Bronchial epithelial cell (primary cell): ENCODE results near the gene CELSR1. TPM values are rescaled to one million over a fixed set of nuclear protein-coding genes. Genes with fewer than 3 reads are reported as not detected.

Experiments
- DNase-seq: peaks from one replicate; pipeline ENCODE4 v3.0.0-alpha.2; 2010; ENCODE audit warnings: low read depth
- FAIRE-seq: peaks from 2 replicates; lab custom pipeline; 2011; peaks lifted over from hg19 to GRCh38; lab: Jason Lieb, UNC
- H3K27me3 ChIP-seq: 2 replicates; pipeline ENCODE4 v1.5.1; 2011; ENCODE audit warnings: low read length; ENCODE audit not compliant: control insufficient read depth, insufficient read depth
- H3K36me3 ChIP-seq: 2 replicates; pipeline ENCODE4 v1.5.1; 2011; ENCODE audit warnings: low read length; ENCODE audit not compliant: control insufficient read depth, insufficient read depth
- H3K4me3 ChIP-seq: 2 replicates; pipeline ENCODE4 v1.5.1; 2011; ENCODE audit warnings: mild to moderate bottlenecking, low read depth, low read length, control low read depth
- CTCF ChIP-seq: IDR thresholded peaks from 2 replicates; pipeline ENCODE4 v1.5.1; 2011; ENCODE audit warnings: mild to moderate bottlenecking, moderate library complexity, low read length, control low read depth, inconsistent platforms; ENCODE audit not compliant: insufficient read depth, severe bottlenecking
- total RNA-seq: library from RNA; depleted of rRNA; stranded (reverse); fragments of >200 nt; gene quantifications from 2 replicates; pipeline ENCODE4 v1.2.1, GENCODE V29; 2014

Gene CELSR1
- total RNA-seq, 1 donor from 2014 or later, result 39.0 TPM

- H3K36me3 ChIP-seq, result peaks cover 16% of the 10 kb centered on the region
- H3K27me3 ChIP-seq, result no peaks in the 10 kb centered on the region
- DNase-seq (no peak), FAIRE-seq (no peak)
- H3K4me3 ChIP-seq, result no peak overlapping the region
- TF ChIP-seq CTCF, result no peak
Observed at GRCh38 chr22:46439576-46440465, 97.6 kb downstream of the CELSR1 start.

- FAIRE-seq (no peak), DNase-seq (no peak)
- Histone ChIP-seq H3K27me3 (no peaks in the 10 kb centered on the region), H3K4me3 (no peak overlapping the region), H3K36me3 (peaks cover 18% of the 10 kb centered on the region)
- TF ChIP-seq CTCF, result no peak
Observed at GRCh38 chr22:46439111-46439510, 98.3 kb downstream of the CELSR1 start.

- no peaks in the 10 kb centered on the region for H3K27me3 ChIP-seq
- no peak for TF ChIP-seq CTCF
- H3K36me3 ChIP-seq, result peaks cover 21% of the 10 kb centered on the region
- DNase-seq (no peak), FAIRE-seq (no peak)
- no peak overlapping the region for H3K4me3 ChIP-seq
Observed at GRCh38 chr22:46437671-46438440, 99.6 kb downstream of the CELSR1 start.

GRCh38 chr22:46436595-46437175 is 100.7 kb downstream of the CELSR1 start:
- Histone ChIP-seq H3K4me3 (no peak overlapping the region), H3K36me3 (peaks cover 24% of the 10 kb centered on the region), H3K27me3 (no peaks in the 10 kb centered on the region)
- FAIRE-seq (peak; percentile 13), DNase-seq (peak; percentile 99)
- TF ChIP-seq CTCF, result no peak

GRCh38 chr22:46433318-46433717 is 104.1 kb downstream of the CELSR1 start:
- no peak for TF ChIP-seq CTCF

More at GRCh38 chr22:46433318-46433717, 104.1 kb downstream of the CELSR1 start:
- Histone ChIP-seq H3K27me3 (no peaks in the 10 kb centered on the region), H3K36me3 (peaks cover 34% of the 10 kb centered on the region), H3K4me3 (no peak overlapping the region)
- DNase-seq (no peak), FAIRE-seq (no peak)
